HFFc6 (cell line): ENCODE measurements around the gene CHSY3. TPM values are rescaled to one million over a fixed set of nuclear protein-coding genes. Genes with fewer than 3 reads are reported as not detected.

Experiments
- DNase-seq: peaks from one replicate; pipeline ENCODE4 v3.0.0-alpha.2; 2018
- H3K27ac Mint-ChIP-seq: 2 replicates; pipeline ENCODE4 v1.8.0; 2020; ENCODE audit warnings: mild to moderate bottlenecking, mixed read lengths
- H3K27me3 Mint-ChIP-seq: 2 replicates; pipeline ENCODE4 v1.8.0; 2021; ENCODE audit warnings: mild to moderate bottlenecking, moderate library complexity, mixed read lengths; ENCODE audit not compliant: insufficient read depth
- H3K36me3 Mint-ChIP-seq: 2 replicates; pipeline ENCODE4 v1.8.0; 2021; ENCODE audit warnings: low read depth, mixed read lengths
- H3K4me1 Mint-ChIP-seq: 2 replicates; pipeline ENCODE4 v1.8.0; 2020; ENCODE audit warnings: low read depth, mixed read lengths
- H3K4me3 Mint-ChIP-seq: 2 replicates; pipeline ENCODE4 v1.8.0; 2020; ENCODE audit warnings: mild to moderate bottlenecking, moderate library complexity, mixed read lengths
- H3K9me3 Mint-ChIP-seq: 2 replicates; pipeline ENCODE4 v1.8.0; 2020; ENCODE audit warnings: mild to moderate bottlenecking, mixed read lengths
- total RNA-seq, 6 experiments: library from RNA; stranded (reverse); fragmentation: NEBNext Ultra II Directional; extraction: Animal tissue kit (Norgen Biotek cat#: 25700); gene quantifications; 2 replicates in 1 of 6; 3 replicates in 5 of 6; pipeline ENCODE4 v1.2.3, GENCODE V29; 2021
- TF ChIP-seq, protein P1 (sequence below): fragments of 200-600 bp; sonication (generic); IDR thresholded peaks from 2 replicates; pipeline ENCODE4 v1.5.0; 2021; ENCODE audit warnings: antibody characterized with exemption, mild to moderate bottlenecking

CHSY3 gene
- total RNA-seq, 6 experiments from 2014 or later: 0.07 to 0.19 (median 0.07) TPM; not detected in 2

DNA sequence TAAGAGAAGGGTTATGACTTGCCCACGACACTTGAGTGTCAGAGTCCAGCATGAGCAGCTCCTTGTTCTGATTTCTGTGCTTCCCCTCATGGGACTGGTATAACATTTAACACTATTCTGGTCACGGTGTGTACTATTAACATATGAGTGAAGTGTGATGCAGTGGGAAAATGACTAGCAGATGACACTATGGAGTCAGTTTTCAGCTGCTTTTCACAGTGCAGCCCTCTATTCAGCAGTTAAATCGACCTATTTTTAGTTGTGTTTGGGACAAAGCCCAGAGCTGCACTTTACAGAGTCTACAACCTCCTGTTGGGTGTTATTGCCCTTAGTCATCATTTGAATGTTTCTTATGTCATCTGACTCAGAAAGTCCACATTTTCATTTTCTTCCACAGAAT lies 59.1 kb downstream of the CHSY3 start:
- TF ChIP-seq, protein P1, sequence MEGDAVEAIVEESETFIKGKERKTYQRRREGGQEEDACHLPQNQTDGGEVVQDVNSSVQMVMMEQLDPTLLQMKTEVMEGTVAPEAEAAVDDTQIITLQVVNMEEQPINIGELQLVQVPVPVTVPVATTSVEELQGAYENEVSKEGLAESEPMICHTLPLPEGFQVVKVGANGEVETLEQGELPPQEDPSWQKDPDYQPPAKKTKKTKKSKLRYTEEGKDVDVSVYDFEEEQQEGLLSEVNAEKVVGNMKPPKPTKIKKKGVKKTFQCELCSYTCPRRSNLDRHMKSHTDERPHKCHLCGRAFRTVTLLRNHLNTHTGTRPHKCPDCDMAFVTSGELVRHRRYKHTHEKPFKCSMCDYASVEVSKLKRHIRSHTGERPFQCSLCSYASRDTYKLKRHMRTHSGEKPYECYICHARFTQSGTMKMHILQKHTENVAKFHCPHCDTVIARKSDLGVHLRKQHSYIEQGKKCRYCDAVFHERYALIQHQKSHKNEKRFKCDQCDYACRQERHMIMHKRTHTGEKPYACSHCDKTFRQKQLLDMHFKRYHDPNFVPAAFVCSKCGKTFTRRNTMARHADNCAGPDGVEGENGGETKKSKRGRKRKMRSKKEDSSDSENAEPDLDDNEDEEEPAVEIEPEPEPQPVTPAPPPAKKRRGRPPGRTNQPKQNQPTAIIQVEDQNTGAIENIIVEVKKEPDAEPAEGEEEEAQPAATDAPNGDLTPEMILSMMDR: no peak
- Mint-ChIP-seq H3K36me3 (no peaks in the 10 kb centered on the region), H3K9me3 (peaks cover 31% of the 10 kb centered on the region), H3K4me1 (no peaks in the 10 kb centered on the region), H3K4me3 (no peak overlapping the region), H3K27ac (no peak overlapping the region), H3K27me3 (no peaks in the 10 kb centered on the region)
- no peak for DNase-seq

DNA sequence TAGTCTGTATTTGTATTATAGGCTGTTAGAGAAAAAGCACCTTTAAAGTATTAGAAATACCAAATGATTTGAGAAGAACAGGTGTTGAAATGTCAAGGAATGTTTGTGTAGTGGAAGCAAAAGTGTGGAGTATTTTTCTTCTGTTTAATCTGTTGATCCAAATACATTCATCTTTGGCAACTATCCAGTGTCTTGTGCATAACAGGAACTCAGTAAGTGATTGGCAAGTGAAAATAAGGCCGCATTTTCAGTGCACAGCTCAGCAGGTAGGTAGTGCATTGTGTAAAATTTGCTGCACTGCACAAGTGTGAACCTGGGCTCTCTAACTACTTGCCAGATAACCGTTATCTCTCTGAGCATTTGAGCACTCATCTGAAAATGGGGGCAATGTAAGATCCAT lies 61.8 kb downstream of the CHSY3 start:
- Mint-ChIP-seq H3K27ac (no peak overlapping the region), H3K9me3 (peaks cover 31% of the 10 kb centered on the region), H3K36me3 (no peaks in the 10 kb centered on the region), H3K4me3 (no peak overlapping the region), H3K27me3 (no peaks in the 10 kb centered on the region), H3K4me1 (no peaks in the 10 kb centered on the region)
- DNase-seq: no peak
- TF ChIP-seq, protein P1: no peak

DNA sequence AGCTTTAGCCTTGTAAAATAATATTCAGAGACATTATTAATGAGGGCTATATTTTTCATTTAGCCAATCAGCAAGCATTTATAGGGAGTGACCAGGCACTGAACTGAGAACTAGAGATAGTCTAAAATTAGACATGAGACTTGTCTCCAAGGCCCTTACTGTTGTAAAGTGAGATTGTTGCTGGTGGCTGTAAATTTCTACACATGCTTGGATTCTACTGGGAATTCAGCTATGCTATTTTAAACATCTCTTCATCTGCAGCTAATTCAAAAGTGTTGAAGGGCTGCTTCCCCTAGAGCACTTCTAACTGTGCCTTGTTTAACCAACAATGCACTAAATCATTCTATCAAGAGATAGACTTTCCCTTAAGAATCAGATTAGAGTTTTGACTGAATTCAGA lies 67.4 kb downstream of the CHSY3 start:
- TF ChIP-seq, protein P1: no peak
- Mint-ChIP-seq H3K4me3 (no peak overlapping the region), H3K27ac (no peak overlapping the region), H3K4me1 (no peaks in the 10 kb centered on the region), H3K27me3 (no peaks in the 10 kb centered on the region), H3K9me3 (peaks cover 12% of the 10 kb centered on the region; the same call in 1 of the 2 replicates), H3K36me3 (no peaks in the 10 kb centered on the region)
- DNase-seq: no peak

DNA sequence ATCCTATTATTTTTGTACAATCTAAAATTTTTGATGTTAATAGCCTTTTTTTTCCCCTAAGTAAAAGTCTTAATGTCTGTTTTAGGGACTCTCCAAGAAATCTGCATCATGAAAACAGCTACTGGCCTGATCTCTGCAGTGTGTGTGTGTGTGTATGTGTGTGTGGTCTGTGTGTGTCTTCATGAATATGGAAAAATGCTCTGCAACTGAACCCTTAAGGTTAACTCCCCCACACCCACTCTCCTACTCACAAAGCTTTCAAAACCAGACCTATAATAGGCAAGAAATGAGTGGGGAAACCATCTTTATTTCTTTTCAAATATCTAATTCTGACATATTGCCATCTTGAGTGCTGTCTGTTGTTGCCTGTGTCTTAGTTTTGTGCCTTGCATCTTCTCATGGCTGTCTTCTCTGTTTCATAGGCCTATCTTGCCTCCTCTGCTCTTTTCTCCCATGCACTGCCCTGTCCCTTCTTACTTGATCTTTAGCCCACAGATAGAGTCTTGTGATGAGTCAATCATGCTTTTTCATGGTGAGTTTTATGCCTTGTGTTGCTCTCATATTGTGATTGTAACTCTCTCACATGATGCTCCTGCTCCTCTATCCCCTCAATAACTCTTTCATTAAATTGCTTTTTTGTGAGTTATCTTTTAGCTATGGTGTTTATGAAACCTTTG lies 68.3 kb downstream of the CHSY3 start:
- peaks cover 12% of the 10 kb centered on the region; the same call in 1 of the 2 replicates for H3K9me3 Mint-ChIP-seq
- H3K27me3 Mint-ChIP-seq: no peaks in the 10 kb centered on the region
- H3K4me3 Mint-ChIP-seq: no peak overlapping the region
- no peaks in the 10 kb centered on the region for H3K4me1 Mint-ChIP-seq
- H3K27ac Mint-ChIP-seq: no peak overlapping the region
- no peak for DNase-seq
- TF ChIP-seq, protein P1: no peak
- H3K36me3 Mint-ChIP-seq: no peaks in the 10 kb centered on the region

DNA sequence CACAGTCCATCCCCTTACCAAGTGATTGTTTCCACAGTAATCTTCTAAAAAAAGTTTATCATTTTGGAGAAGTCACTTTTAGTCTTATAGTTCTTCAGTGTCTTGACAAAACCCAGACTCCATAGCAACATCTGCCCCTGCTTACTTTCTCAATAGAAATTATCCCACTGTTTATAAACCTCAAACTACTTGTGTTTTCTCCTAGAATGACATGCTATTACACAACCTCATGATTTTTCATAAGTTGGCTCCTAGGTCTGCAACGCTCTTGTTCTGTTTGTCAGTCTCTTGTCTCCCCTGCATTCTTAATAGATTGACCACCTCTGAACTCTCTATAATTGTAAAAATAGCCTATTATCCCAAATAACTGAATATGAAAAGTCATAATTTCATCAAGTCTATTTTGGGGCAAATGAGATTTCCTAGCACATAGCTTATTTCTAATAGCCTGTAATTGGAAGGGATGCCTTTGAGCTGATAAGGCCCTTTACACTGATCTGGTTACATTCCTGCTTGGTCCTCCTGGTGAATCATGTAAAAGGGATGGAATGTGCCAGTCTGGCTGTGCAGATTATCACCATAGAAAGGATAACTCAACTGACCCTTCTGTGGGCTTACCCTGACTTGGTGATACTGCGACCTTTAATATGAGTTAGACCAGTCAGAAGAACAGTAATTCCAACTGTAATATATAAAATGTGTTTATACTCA lies 69.6 kb downstream of the CHSY3 start:
- Mint-ChIP-seq H3K9me3 (peaks cover 12% of the 10 kb centered on the region; the same call in 1 of the 2 replicates), H3K27ac (no peak overlapping the region)

More for the DNA sequence above, 69.6 kb downstream of the CHSY3 start:
- no peak overlapping the region for H3K4me3 Mint-ChIP-seq
- H3K27me3 Mint-ChIP-seq: no peaks in the 10 kb centered on the region
- TF ChIP-seq, protein P1: no peak
- DNase-seq: no peak
- H3K36me3 Mint-ChIP-seq: no peaks in the 10 kb centered on the region
- H3K4me1 Mint-ChIP-seq: no peaks in the 10 kb centered on the region
